SH-SY5Y (cell line): ENCODE data around the gene ADAM12.

Source experiments
- GATA2 ChIP-seq: IDR thresholded peaks from 2 replicates; pipeline ENCODE4 v1.6.1; 2011; ENCODE audit warnings: mild to moderate bottlenecking, low read depth, low read length
- GATA3 ChIP-seq: IDR thresholded peaks from 2 replicates; pipeline ENCODE4 v1.6.1; 2011; ENCODE audit warnings: low read depth, mild to moderate bottlenecking, low read length, moderate library complexity

- no peak for TF ChIP-seq GATA2
- no peak for TF ChIP-seq GATA3
These were observed 293.7 kb downstream of the ADAM12 start for GRCh38 chr10:126094537-126094936.
